H9 (cell line): ENCODE results near the gene MYLK. TPM values are rescaled to one million over a fixed set of nuclear protein-coding genes. Genes with fewer than 3 reads are reported as not detected.

Experiments used
- DNase-seq: peaks from one replicate; pipeline ENCODE4 v3.0.0-alpha.2; 2017
- H2AFZ ChIP-seq: one replicate; pipeline ENCODE4 v1.6.1; 2013; ENCODE audit warnings: mild to moderate bottlenecking, low read length, control low read depth, moderate library complexity
- H2AK5ac ChIP-seq: 2 replicates; pipeline ENCODE4 v1.6.1; 2013; ENCODE audit warnings: low read length, control low read depth, mixed read lengths; ENCODE audit not compliant: insufficient read length
- H2BK120ac ChIP-seq: one replicate; pipeline ENCODE4 v1.6.1; 2013; ENCODE audit warnings: low read depth, mild to moderate bottlenecking, low read length, control low read depth, inconsistent platforms; ENCODE audit not compliant: poor library complexity, severe bottlenecking
- H2BK12ac ChIP-seq: 2 replicates; pipeline ENCODE4 v1.6.1; 2013; ENCODE audit warnings: low read length, control low read depth, mixed read lengths, low read depth; ENCODE audit not compliant: insufficient read length
- H2BK15ac ChIP-seq: 2 replicates; pipeline ENCODE4 v1.6.1; 2013; ENCODE audit warnings: low read depth, low read length, control low read depth
- H2BK20ac ChIP-seq: one replicate; pipeline ENCODE4 v1.6.1; 2013; ENCODE audit warnings: low read depth, mild to moderate bottlenecking, low read length, control low read depth, inconsistent platforms; ENCODE audit not compliant: poor library complexity, severe bottlenecking
- H2BK5ac ChIP-seq: 2 replicates; pipeline ENCODE4 v1.6.1; 2013; ENCODE audit warnings: low read length, control low read depth, mixed read lengths; ENCODE audit not compliant: insufficient read length
- H3K14ac ChIP-seq: 2 replicates; pipeline ENCODE4 v1.6.1; 2013; ENCODE audit warnings: low read length, control low read depth; ENCODE audit not compliant: insufficient read depth
- H3K18ac ChIP-seq: 2 replicates; pipeline ENCODE4 v1.6.1; 2013; ENCODE audit warnings: low read depth, mild to moderate bottlenecking, mixed read lengths, low read length, control low read depth; ENCODE audit not compliant: insufficient read length
- H3K23ac ChIP-seq: 2 replicates; pipeline ENCODE4 v1.6.1; 2013; ENCODE audit warnings: low read length, control low read depth, mixed read lengths, low read depth; ENCODE audit not compliant: insufficient read length
- H3K23me2 ChIP-seq: 2 replicates; pipeline ENCODE4 v1.6.1; 2013; ENCODE audit warnings: low read depth, mild to moderate bottlenecking, mixed read lengths, low read length, control low read depth; ENCODE audit not compliant: insufficient read length, poor library complexity, severe bottlenecking
- H3K27ac ChIP-seq: 2 replicates; pipeline ENCODE4 v1.5.1; 2013; ENCODE audit warnings: low read length, control low read depth, mixed read lengths, low read depth; ENCODE audit not compliant: insufficient read length
- H3K27me3 ChIP-seq: 2 replicates; pipeline ENCODE4 v1.6.1; 2013; ENCODE audit warnings: low read length, control low read depth, inconsistent platforms; ENCODE audit not compliant: insufficient read depth
- H3K4ac ChIP-seq: 2 replicates; pipeline ENCODE4 v1.6.1; 2013; ENCODE audit warnings: low read depth, mild to moderate bottlenecking, control low read depth, inconsistent platforms, low read length, moderate library complexity
- H3K4me1 ChIP-seq: 2 replicates; pipeline ENCODE4 v1.6.1; 2013; ENCODE audit warnings: low read length, control low read depth, inconsistent platforms; ENCODE audit not compliant: insufficient read depth
- H3K4me2 ChIP-seq: 2 replicates; pipeline ENCODE4 v1.6.1; 2013; ENCODE audit warnings: low read length, control low read depth, mixed read lengths; ENCODE audit not compliant: insufficient read length, insufficient read depth
- H3K56ac ChIP-seq: 2 replicates; pipeline ENCODE4 v1.6.1; 2013; ENCODE audit warnings: low read depth, mild to moderate bottlenecking, mixed read lengths, low read length, control low read depth; ENCODE audit not compliant: insufficient read length
- H3K79me1 ChIP-seq: 2 replicates; pipeline ENCODE4 v1.6.1; 2013; ENCODE audit warnings: low read depth, mild to moderate bottlenecking, moderate library complexity, low read length, control low read depth, inconsistent platforms; ENCODE audit not compliant: insufficient read depth, poor library complexity, severe bottlenecking
- H3K79me2 ChIP-seq: 2 replicates; pipeline ENCODE4 v1.6.1; 2013; ENCODE audit warnings: low read length, control low read depth, inconsistent platforms; ENCODE audit not compliant: insufficient read depth
- H3K9ac ChIP-seq: 2 replicates; pipeline ENCODE4 v1.6.1; 2013; ENCODE audit warnings: low read length, control low read depth, mixed read lengths; ENCODE audit not compliant: insufficient read length; ENCODE audit errors: extremely low read depth
- H3K9me3 ChIP-seq: one replicate; pipeline ENCODE4 v1.6.1; 2013; ENCODE audit warnings: low read depth, low read length, inconsistent platforms; ENCODE audit not compliant: control insufficient read depth
- H3T11ph ChIP-seq: one replicate; pipeline ENCODE4 v1.6.1; 2013; ENCODE audit warnings: mild to moderate bottlenecking, low read length, control low read depth, inconsistent platforms
- H4K20me1 ChIP-seq: one replicate; pipeline ENCODE4 v1.6.1; 2013; ENCODE audit not compliant: control insufficient read depth, insufficient read length, insufficient read depth
- H4K5ac ChIP-seq: 2 replicates; pipeline ENCODE4 v1.6.1; 2013; ENCODE audit warnings: low read depth, mild to moderate bottlenecking, mixed read lengths, low read length, control low read depth; ENCODE audit not compliant: insufficient read length
- H4K8ac ChIP-seq: replicated peaks from 2 replicates; pipeline ENCODE4 v1.6.1; 2013; ENCODE audit warnings: low read length, control low read depth, mixed read lengths, low read depth; ENCODE audit not compliant: insufficient read length
- H4K91ac ChIP-seq: 2 replicates; pipeline ENCODE4 v1.6.1; 2013; ENCODE audit warnings: low read depth, mild to moderate bottlenecking, moderate library complexity, mixed read lengths, low read length, control low read depth; ENCODE audit not compliant: insufficient read length
- H3K27ac Mint-ChIP-seq, 3 experiments: 2 replicates in 2 of 3; 3 replicates in 1 of 3; pipeline ENCODE4 v1.8.0; 2020 to 2021; ENCODE audit warnings: mixed read lengths in 3 of 3, mild to moderate bottlenecking in 1 of 3, moderate library complexity in 1 of 3
- H3K27me3 Mint-ChIP-seq: 2 replicates; pipeline ENCODE4 v1.8.0; 2021; ENCODE audit warnings: low read depth, mild to moderate bottlenecking, moderate library complexity, mixed read lengths
- H3K36me3 Mint-ChIP-seq, 3 experiments: 2 replicates in 2 of 3; 3 replicates in 1 of 3; pipeline ENCODE4 v1.8.0; 2020 to 2021; ENCODE audit warnings: low read depth in 3 of 3, mixed read lengths in 3 of 3; ENCODE audit not compliant: insufficient read depth in 1 of 3
- H3K4me1 Mint-ChIP-seq, 2 experiments: 2 replicates each; pipeline ENCODE4 v1.8.0; 2020; ENCODE audit warnings: mixed read lengths in 2 of 2
- H3K4me3 Mint-ChIP-seq, 2 experiments: 2 replicates in 1 of 2; 3 replicates in 1 of 2; pipeline ENCODE4 v1.8.0; 2020 to 2021; ENCODE audit warnings: mild to moderate bottlenecking in 2 of 2, mixed read lengths in 2 of 2, moderate library complexity in 1 of 2
- H3K9me3 Mint-ChIP-seq, 2 experiments: 2 replicates in 1 of 2; 3 replicates in 1 of 2; pipeline ENCODE4 v1.8.0; 2020; ENCODE audit warnings: mild to moderate bottlenecking in 2 of 2, mixed read lengths in 2 of 2, moderate library complexity in 1 of 2
- CTCF ChIP-seq: fragments of 200-600 bp; sonication (generic); conservative IDR thresholded peaks from 3 replicates; pipeline ENCODE4 v1.8.0; 2021; ENCODE audit warnings: antibody characterized with exemption, mild to moderate bottlenecking
- WGBS: extraction: QIAGEN DNeasy Blood & Tissue Kit; methylation state at CpG from one replicate; pipeline ENCODE4 v1.1.7; 2013; ENCODE audit warnings: missing lambda C conversion rate, low lambda C conversion rate, mixed read lengths; ENCODE audit not compliant: insufficient read length; ENCODE audit errors: extremely low coverage; 5-methylcytosine and 5-hydroxymethylcytosine counted together
- total RNA-seq: library from RNA; stranded (reverse); gene quantifications from 2 replicates; pipeline ENCODE4 v1.2.1, GENCODE V29; 2021

Gene MYLK
- total RNA-seq, 1 experiment from 2014 or later, result 10.1 TPM

GRCh38 chr3:123586131-123586530 lies 298.0 kb downstream of the MYLK start:
- H3T11ph ChIP-seq, result no peak overlapping the region
- H3K4me2 ChIP-seq, result peak overlapping the region; percentile 95
- no peak overlapping the region for H3K27ac ChIP-seq
- no peak overlapping the region for H2AFZ ChIP-seq
- no peak overlapping the region for H3K4me3 Mint-ChIP-seq
- DNase-seq, result peak; percentile 84
- H3K9me3 Mint-ChIP-seq, result peaks cover 11 to 21% of the 10 kb centered on the region in 2 experiments; a peak in 4 of 5 replicates
- no CpG with 5 or more reads among the region's 10 CpGs for WGBS
- H3K4me1 Mint-ChIP-seq, result peaks cover 19 to 27% of the 10 kb centered on the region in 2 experiments
- peak overlapping the region; percentile 98 for H3K9ac ChIP-seq
- H3K27me3 ChIP-seq, result no peaks in the 10 kb centered on the region
- H3K9me3 ChIP-seq, result no peaks in the 10 kb centered on the region
- no peak overlapping the region for H3K23ac ChIP-seq
- H4K8ac ChIP-seq, result no peak overlapping the region
- H2BK5ac ChIP-seq, result no peak overlapping the region
- no peak overlapping the region for H4K5ac ChIP-seq
- no peak overlapping the region for H3K27ac Mint-ChIP-seq
- H3K14ac ChIP-seq, result no peak overlapping the region
- H3K79me2 ChIP-seq, result no peaks in the 10 kb centered on the region
- no peak overlapping the region for H2BK15ac ChIP-seq
- H3K23me2 ChIP-seq, result peaks cover 15% of the 10 kb centered on the region
- H3K4me1 ChIP-seq, result no peaks in the 10 kb centered on the region
- TF ChIP-seq CTCF, result no peak
- no peak overlapping the region for H2BK20ac ChIP-seq
- no peak overlapping the region for H3K56ac ChIP-seq
- peaks cover 31 to 40% (median 32%) of the 10 kb centered on the region in 3 experiments for H3K36me3 Mint-ChIP-seq
- no peak overlapping the region for H2BK120ac ChIP-seq
- H2AK5ac ChIP-seq, result no peak overlapping the region
- H3K18ac ChIP-seq, result no peak overlapping the region
- H3K4ac ChIP-seq, result no peak overlapping the region
- no peaks in the 10 kb centered on the region for H3K79me1 ChIP-seq
- no peaks in the 10 kb centered on the region for H4K20me1 ChIP-seq
- H2BK12ac ChIP-seq, result no peak overlapping the region
- no peak overlapping the region for H4K91ac ChIP-seq
- peaks cover 2% of the 10 kb centered on the region for H3K27me3 Mint-ChIP-seq
